ENCODE measurements around the gene CD300C.

DNA sequence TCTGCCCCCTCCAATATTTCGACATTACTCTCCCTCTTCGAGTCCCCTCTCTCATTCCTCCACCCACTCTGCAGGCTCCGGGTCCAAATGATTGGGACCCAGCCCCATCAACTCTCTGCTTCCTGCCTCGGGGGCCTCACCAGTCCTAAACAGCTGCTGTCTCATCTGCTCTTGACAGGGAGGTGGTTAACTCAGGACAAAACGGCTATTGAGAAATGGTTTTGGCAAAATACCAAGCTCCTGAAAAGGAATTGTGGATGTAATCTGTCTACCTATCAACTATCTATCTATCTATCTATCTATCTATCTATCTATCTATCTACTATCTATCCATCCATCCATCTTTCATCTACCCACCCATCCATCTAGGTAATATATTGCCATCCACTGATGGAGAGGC lies 19.2 kb upstream of the CD300C start:
- no peak for TF ChIP-seq POLR2A (IDR thresholded peaks at IDR 0.05)
- TF ChIP-seq, protein P1, sequence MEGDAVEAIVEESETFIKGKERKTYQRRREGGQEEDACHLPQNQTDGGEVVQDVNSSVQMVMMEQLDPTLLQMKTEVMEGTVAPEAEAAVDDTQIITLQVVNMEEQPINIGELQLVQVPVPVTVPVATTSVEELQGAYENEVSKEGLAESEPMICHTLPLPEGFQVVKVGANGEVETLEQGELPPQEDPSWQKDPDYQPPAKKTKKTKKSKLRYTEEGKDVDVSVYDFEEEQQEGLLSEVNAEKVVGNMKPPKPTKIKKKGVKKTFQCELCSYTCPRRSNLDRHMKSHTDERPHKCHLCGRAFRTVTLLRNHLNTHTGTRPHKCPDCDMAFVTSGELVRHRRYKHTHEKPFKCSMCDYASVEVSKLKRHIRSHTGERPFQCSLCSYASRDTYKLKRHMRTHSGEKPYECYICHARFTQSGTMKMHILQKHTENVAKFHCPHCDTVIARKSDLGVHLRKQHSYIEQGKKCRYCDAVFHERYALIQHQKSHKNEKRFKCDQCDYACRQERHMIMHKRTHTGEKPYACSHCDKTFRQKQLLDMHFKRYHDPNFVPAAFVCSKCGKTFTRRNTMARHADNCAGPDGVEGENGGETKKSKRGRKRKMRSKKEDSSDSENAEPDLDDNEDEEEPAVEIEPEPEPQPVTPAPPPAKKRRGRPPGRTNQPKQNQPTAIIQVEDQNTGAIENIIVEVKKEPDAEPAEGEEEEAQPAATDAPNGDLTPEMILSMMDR (IDR thresholded peaks at IDR 0.05) = no peak

Data from esophagus squamous epithelium (tissue), 4 donors.